ENCODE measurements around the gene PYY.

PYY gene

DNA sequence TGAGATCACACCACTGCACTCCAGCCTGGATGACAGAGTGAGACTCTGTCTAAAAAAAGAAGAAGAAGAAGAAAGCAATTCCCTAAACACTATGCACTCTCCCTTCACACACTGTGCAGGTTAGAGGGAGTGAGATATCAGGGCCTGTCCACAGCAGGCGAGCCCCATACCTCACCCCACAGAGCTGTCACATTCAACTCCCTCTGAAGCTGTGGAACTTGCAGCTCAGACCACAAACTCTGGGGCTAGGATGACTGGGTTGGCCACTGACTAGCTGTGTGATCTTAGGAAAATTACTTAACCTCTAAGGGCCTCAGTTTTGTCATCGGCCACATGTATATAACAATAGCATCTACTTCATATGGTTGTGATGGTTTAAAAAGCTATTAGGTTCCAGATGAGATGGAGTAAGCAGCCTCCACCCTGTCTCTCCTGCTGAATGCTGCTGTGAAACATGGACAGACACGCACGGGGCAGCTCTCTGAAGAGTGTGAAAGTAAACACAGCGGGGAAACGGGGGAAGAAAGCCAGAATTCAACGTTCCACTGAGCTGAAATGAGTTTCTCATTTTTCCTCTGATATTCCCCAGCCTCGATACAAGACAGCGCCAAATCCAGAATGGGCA, 13.6 kb upstream of the PYY start:
- no peak overlapping the region for H3K18ac ChIP-seq (ENCODE audit: low read depth in 1 of 2, low read length in 2 of 2)
- H3K14ac ChIP-seq (ENCODE audit: low read length in 2 of 2) = no peak overlapping the region
- H4K91ac ChIP-seq (ENCODE audit: low read length) = no peak overlapping the region

DNA sequence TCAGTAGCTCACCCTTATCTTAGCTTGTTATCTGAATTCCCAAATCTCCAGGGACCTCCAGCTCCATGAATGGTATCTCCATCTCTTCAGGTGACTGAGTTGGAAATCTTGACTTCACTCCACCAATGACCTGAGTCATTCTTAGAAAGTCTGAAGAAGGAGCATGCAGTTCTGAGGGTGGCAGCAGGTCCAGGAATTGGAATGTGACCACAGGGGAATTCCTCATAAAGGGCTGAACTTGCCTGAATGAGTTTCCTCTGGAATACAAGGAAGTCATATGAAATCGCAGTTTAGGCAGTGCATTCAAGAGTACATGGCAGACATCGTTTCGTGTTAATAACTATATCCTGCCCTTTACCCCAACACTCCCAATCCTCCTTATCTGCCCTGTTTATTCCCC, 12.5 kb upstream of the PYY start:
- Histone ChIP-seq H2BK5ac (ENCODE audit: low read depth, low read length, poor library complexity, severe bottlenecking) (no peak overlapping the region), H3K4me2 (ENCODE audit: low read length, poor library complexity, severe bottlenecking) (no peak overlapping the region), H3K4me1 (ENCODE audit: control insufficient read depth, insufficient read depth, low read depth, low read length) (no peaks in the 10 kb centered on the region), H2BK12ac (ENCODE audit: low read length in 2 of 2) (no peak overlapping the region), H3K79me1 (replicated peaks; ENCODE audit: low read length, poor library complexity, severe bottlenecking) (no peaks in the 10 kb centered on the region), H2AFZ (ENCODE audit: low read depth, low read length) (no peak overlapping the region), H3K27me3 (ENCODE audit: control insufficient read depth in 1 of 2, insufficient read depth in 1 of 2, low read length in 2 of 2) (peaks cover 15 to 19% of the 10 kb centered on the region in 2 experiments), H3K9ac (ENCODE audit: low read length) (no peak overlapping the region), H2AK5ac (ENCODE audit: low read length, severe bottlenecking) (no peak overlapping the region), H3K14ac (ENCODE audit: low read length in 2 of 2) (no peak overlapping the region), H3K23ac (ENCODE audit: low read length in 2 of 2) (no peak overlapping the region), H4K8ac (ENCODE audit: low read length) (no peak overlapping the region), H3K9me3 (ENCODE audit: control insufficient read depth, low read length) (no peaks in the 10 kb centered on the region), H3K27ac (ENCODE audit: low read length, poor library complexity, severe bottlenecking) (no peak overlapping the region), H3K18ac (ENCODE audit: low read depth in 1 of 2, low read length in 2 of 2) (no peak overlapping the region), H4K91ac (ENCODE audit: low read length) (no peak overlapping the region), H3K36me3 (ENCODE audit: control insufficient read depth in 1 of 2, insufficient read depth in 2 of 2, low read depth in 1 of 2, low read length in 2 of 2) (no peaks in the 10 kb centered on the region), H3K4me3 (ENCODE audit: insufficient read depth in 1 of 2, low read depth in 1 of 2, low read length in 2 of 2) (no peak overlapping the region), H2BK120ac (ENCODE audit: low read depth, low read length) (no peak overlapping the region), H3K4ac (ENCODE audit: low read depth in 1 of 2, low read length in 2 of 2) (no peak overlapping the region), H2BK15ac (ENCODE audit: low read depth, poor library complexity, severe bottlenecking) (no peak overlapping the region)
- WGBS = 85% methylated on average over 3 of the region's 3 CpGs
- no peak for DNase-seq

More for the DNA sequence above, 13.6 kb upstream of the PYY start:
- H4K8ac ChIP-seq (ENCODE audit: low read length) = no peak overlapping the region
- no peak overlapping the region for H2BK15ac ChIP-seq (ENCODE audit: low read depth, poor library complexity, severe bottlenecking)
- no peak overlapping the region for H3K27ac ChIP-seq (ENCODE audit: low read length, poor library complexity, severe bottlenecking)
- H3K9ac ChIP-seq (ENCODE audit: low read length) = peak overlapping the region; percentile 2
- H3K4ac ChIP-seq (ENCODE audit: low read depth in 1 of 2, low read length in 2 of 2) = no peak overlapping the region
- H3K27me3 ChIP-seq (ENCODE audit: control insufficient read depth in 1 of 2, insufficient read depth in 1 of 2, low read length in 2 of 2) = peaks cover 11 to 17% of the 10 kb centered on the region in 2 experiments
- DNase-seq = no peak
- no peaks in the 10 kb centered on the region for H3K79me1 ChIP-seq (replicated peaks; ENCODE audit: low read length, poor library complexity, severe bottlenecking)
- no peak overlapping the region for H2AK5ac ChIP-seq (ENCODE audit: low read length, severe bottlenecking)
- no peak overlapping the region for H2BK120ac ChIP-seq (ENCODE audit: low read depth, low read length)
- no peak overlapping the region for H3K4me2 ChIP-seq (ENCODE audit: low read length, poor library complexity, severe bottlenecking)
- H3K4me1 ChIP-seq (ENCODE audit: control insufficient read depth, insufficient read depth, low read depth, low read length) = no peaks in the 10 kb centered on the region
- no peaks in the 10 kb centered on the region for H3K9me3 ChIP-seq (ENCODE audit: control insufficient read depth, low read length)
- H2BK5ac ChIP-seq (ENCODE audit: low read depth, low read length, poor library complexity, severe bottlenecking) = no peak overlapping the region
- H2BK12ac ChIP-seq (ENCODE audit: low read length in 2 of 2) = no peak overlapping the region
- 65% methylated on average over 7 of the region's 9 CpGs for WGBS
- H3K23ac ChIP-seq (ENCODE audit: low read length in 2 of 2) = no peak overlapping the region
- no peaks in the 10 kb centered on the region for H3K36me3 ChIP-seq (ENCODE audit: control insufficient read depth in 1 of 2, insufficient read depth in 2 of 2, low read depth in 1 of 2, low read length in 2 of 2)
- peak overlapping the region in 1 of 2 experiments; percentile 4 for H3K4me3 ChIP-seq (ENCODE audit: insufficient read depth in 1 of 2, low read depth in 1 of 2, low read length in 2 of 2)
- H2AFZ ChIP-seq (ENCODE audit: low read depth, low read length) = no peak overlapping the region

DNA sequence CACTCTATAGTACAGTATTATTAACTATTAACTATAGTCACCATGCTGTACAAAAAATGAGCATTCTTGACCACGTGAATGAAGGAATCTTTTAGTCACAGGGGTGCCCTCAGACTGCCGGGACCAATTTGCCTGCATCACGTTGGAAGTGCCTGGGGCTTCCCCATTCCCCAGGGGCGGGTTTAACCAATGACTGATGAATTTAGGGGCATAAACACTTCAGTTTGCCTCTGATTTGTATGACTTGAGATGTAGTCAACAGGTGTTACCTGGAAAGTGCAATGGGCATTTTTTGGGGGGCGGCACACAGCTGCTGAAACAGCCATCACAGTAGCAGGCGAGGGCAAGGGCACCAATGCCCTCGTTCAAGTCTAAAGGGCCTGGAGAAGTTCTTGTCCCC, 8.7 kb upstream of the PYY start:
- H2BK12ac ChIP-seq (ENCODE audit: low read length in 2 of 2) = no peak overlapping the region
- no peaks in the 10 kb centered on the region for H3K79me1 ChIP-seq (replicated peaks; ENCODE audit: low read length, poor library complexity, severe bottlenecking)
- DNase-seq = no peak
- no peaks in the 10 kb centered on the region for H3K36me3 ChIP-seq (ENCODE audit: control insufficient read depth in 1 of 2, insufficient read depth in 2 of 2, low read depth in 1 of 2, low read length in 2 of 2)
- H4K91ac ChIP-seq (ENCODE audit: low read length) = no peak overlapping the region
- no peak overlapping the region for H3K14ac ChIP-seq (ENCODE audit: low read length in 2 of 2)
- no peak overlapping the region for H2BK120ac ChIP-seq (ENCODE audit: low read depth, low read length)
- H2BK15ac ChIP-seq (ENCODE audit: low read depth, poor library complexity, severe bottlenecking) = no peak overlapping the region
- no peaks in the 10 kb centered on the region for H3K9me3 ChIP-seq (ENCODE audit: control insufficient read depth, low read length)
- no peak overlapping the region for H4K8ac ChIP-seq (ENCODE audit: low read length)
- no peak overlapping the region for H3K4ac ChIP-seq (ENCODE audit: low read depth in 1 of 2, low read length in 2 of 2)
- no peak overlapping the region for H3K23ac ChIP-seq (ENCODE audit: low read length in 2 of 2)
- no peak overlapping the region for H2BK5ac ChIP-seq (ENCODE audit: low read depth, low read length, poor library complexity, severe bottlenecking)
- no peak overlapping the region for H3K27ac ChIP-seq (ENCODE audit: low read length, poor library complexity, severe bottlenecking)
- no peak overlapping the region for H3K4me2 ChIP-seq (ENCODE audit: low read length, poor library complexity, severe bottlenecking)
- no peak overlapping the region for H3K4me3 ChIP-seq (ENCODE audit: insufficient read depth in 1 of 2, low read depth in 1 of 2, low read length in 2 of 2)
- WGBS = 67% methylated on average over 7 of the region's 7 CpGs
- peaks cover 10 to 12% of the 10 kb centered on the region in 2 experiments for H3K27me3 ChIP-seq (ENCODE audit: control insufficient read depth in 1 of 2, insufficient read depth in 1 of 2, low read length in 2 of 2)
- H3K9ac ChIP-seq (ENCODE audit: low read length) = no peak overlapping the region
- no peak overlapping the region for H2AK5ac ChIP-seq (ENCODE audit: low read length, severe bottlenecking)
- no peak overlapping the region for H2AFZ ChIP-seq (ENCODE audit: low read depth, low read length)
- no peak overlapping the region for H3K18ac ChIP-seq (ENCODE audit: low read depth in 1 of 2, low read length in 2 of 2)
- H3K4me1 ChIP-seq (ENCODE audit: control insufficient read depth, insufficient read depth, low read depth, low read length) = no peaks in the 10 kb centered on the region

DNA sequence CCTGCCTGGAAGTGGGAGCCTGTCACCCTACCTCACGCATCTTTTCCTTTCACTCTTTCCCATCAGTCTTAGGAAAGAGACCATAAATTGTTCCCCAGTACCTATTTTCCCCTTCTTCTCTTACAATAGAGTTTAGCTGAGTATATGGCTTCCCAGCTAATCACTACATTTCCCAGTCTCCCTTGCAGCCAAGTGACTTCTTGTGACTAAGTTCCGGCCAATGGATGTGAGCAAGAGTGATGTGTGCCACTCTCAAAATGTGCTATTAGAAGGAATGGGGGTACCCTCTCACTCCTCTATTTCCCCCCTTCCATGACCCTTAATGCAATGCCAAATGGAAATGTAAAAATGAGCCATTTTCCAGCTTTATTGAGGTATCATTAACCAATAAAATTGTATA, 8.2 kb upstream of the PYY start:
- no peak overlapping the region for H3K18ac ChIP-seq (ENCODE audit: low read depth in 1 of 2, low read length in 2 of 2)
- no peak overlapping the region for H4K91ac ChIP-seq (ENCODE audit: low read length)
- no peak overlapping the region for H3K4me3 ChIP-seq (ENCODE audit: insufficient read depth in 1 of 2, low read depth in 1 of 2, low read length in 2 of 2)
- no peaks in the 10 kb centered on the region for H3K4me1 ChIP-seq (ENCODE audit: control insufficient read depth, insufficient read depth, low read depth, low read length)
- WGBS = 91% methylated on average over 2 of the region's 2 CpGs
- no peak overlapping the region for H3K14ac ChIP-seq (ENCODE audit: low read length in 2 of 2)
- no peaks in the 10 kb centered on the region for H3K79me1 ChIP-seq (replicated peaks; ENCODE audit: low read length, poor library complexity, severe bottlenecking)
- no peak overlapping the region for H2BK12ac ChIP-seq (ENCODE audit: low read length in 2 of 2)
- no peak overlapping the region for H2AFZ ChIP-seq (ENCODE audit: low read depth, low read length)
- no peak overlapping the region for H2AK5ac ChIP-seq (ENCODE audit: low read length, severe bottlenecking)
- H2BK120ac ChIP-seq (ENCODE audit: low read depth, low read length) = no peak overlapping the region
- no peaks in the 10 kb centered on the region for H3K9me3 ChIP-seq (ENCODE audit: control insufficient read depth, low read length)
- no peak for DNase-seq
- no peaks in the 10 kb centered on the region for H3K36me3 ChIP-seq (ENCODE audit: control insufficient read depth in 1 of 2, insufficient read depth in 2 of 2, low read depth in 1 of 2, low read length in 2 of 2)
- no peak overlapping the region for H2BK15ac ChIP-seq (ENCODE audit: low read depth, poor library complexity, severe bottlenecking)
- H2BK5ac ChIP-seq (ENCODE audit: low read depth, low read length, poor library complexity, severe bottlenecking) = no peak overlapping the region
- H3K27me3 ChIP-seq (ENCODE audit: control insufficient read depth in 1 of 2, insufficient read depth in 1 of 2, low read length in 2 of 2) = peaks cover 10 to 12% of the 10 kb centered on the region in 2 experiments
- H3K27ac ChIP-seq (ENCODE audit: low read length, poor library complexity, severe bottlenecking) = no peak overlapping the region
- no peak overlapping the region for H4K8ac ChIP-seq (ENCODE audit: low read length)
- H3K4ac ChIP-seq (ENCODE audit: low read depth in 1 of 2, low read length in 2 of 2) = no peak overlapping the region
- H3K9ac ChIP-seq (ENCODE audit: low read length) = no peak overlapping the region
- H3K23ac ChIP-seq (ENCODE audit: low read length in 2 of 2) = no peak overlapping the region
- no peak overlapping the region for H3K4me2 ChIP-seq (ENCODE audit: low read length, poor library complexity, severe bottlenecking)
